H1 (cell line): ENCODE results near the gene NOX5. TPM values are rescaled to one million over a fixed set of nuclear protein-coding genes. Genes with fewer than 3 reads are reported as not detected.

ENCODE experiments used
- CTCF ChIA-PET: fragments of 300-600 bp; sonication (Branson Sonifier 250); formaldehyde crosslinking; loops from one replicate; lab custom pipeline; 2021; ENCODE audit not compliant: partially characterized antibody; lab: Charles Lee
- POLR2A ChIA-PET: fragments of 300-600 bp; sonication (Branson Sonifier 250); formaldehyde crosslinking; loops from one replicate; lab custom pipeline; 2021; ENCODE audit warnings: inconsistent platforms; ENCODE audit not compliant: partially characterized antibody; lab: Charles Lee
- DNase-seq, 2 experiments: peaks; one replicate each; pipeline versions ENCODE4 v3.0.0 to v3.0.0-alpha.2; 2010 to 2022; ENCODE audit warnings: low spot score in 2 of 2, low read depth in 1 of 2, mixed read lengths in 1 of 2
- FAIRE-seq: peaks from 2 replicates; lab custom pipeline; 2011; peaks lifted over from hg19 to GRCh38; lab: Jason Lieb, UNC
- H2AFZ ChIP-seq: 2 replicates; pipeline ENCODE4 v1.8.1; 2012; ENCODE audit warnings: low read length, inconsistent platforms
- H2AK5ac ChIP-seq: 2 replicates; pipeline ENCODE4 v1.6.1; 2013; ENCODE audit warnings: low read depth, low read length
- H2BK120ac ChIP-seq: replicated peaks from 2 replicates; pipeline ENCODE3; 2013; ENCODE audit warnings: low read depth, low read length, inconsistent platforms
- H2BK12ac ChIP-seq: 2 replicates; pipeline ENCODE4 v1.6.1; 2013; ENCODE audit warnings: low read depth, low read length
- H2BK15ac ChIP-seq: 2 replicates; pipeline ENCODE4 v1.6.1; 2013; ENCODE audit warnings: low read length
- H2BK20ac ChIP-seq: 2 replicates; pipeline ENCODE4 v1.6.1; 2013; ENCODE audit warnings: low read length
- H2BK5ac ChIP-seq: 2 replicates; pipeline ENCODE4 v1.6.1; 2013; ENCODE audit warnings: low read depth, low read length
- H3K14ac ChIP-seq: 2 replicates; pipeline ENCODE4 v1.6.1; 2013; ENCODE audit warnings: inconsistent platforms; ENCODE audit not compliant: insufficient read length
- H3K18ac ChIP-seq: 2 replicates; pipeline ENCODE4 v1.6.1; 2013; ENCODE audit warnings: low read length; ENCODE audit errors: extremely low read depth
- H3K23ac ChIP-seq: 2 replicates; pipeline ENCODE4 v1.6.1; 2013; ENCODE audit warnings: inconsistent platforms; ENCODE audit not compliant: insufficient read length
- H3K23me2 ChIP-seq: 2 replicates; pipeline ENCODE4 v1.6.1; 2013; ENCODE audit warnings: low read depth, low read length
- H3K27ac ChIP-seq: 2 replicates; pipeline ENCODE4 v1.6.1; 2011; ENCODE audit warnings: low read depth, low read length, inconsistent platforms
- H3K27me3 ChIP-seq, 4 experiments: replicated peaks in 1 of 4; 1 replicate in 1 of 4; 2 replicates in 3 of 4; pipeline versions ENCODE4 v1.6.1 to v1.8.1; 2011 to 2013; ENCODE audit warnings: low read length in 3 of 4, mild to moderate bottlenecking in 3 of 4, inconsistent platforms in 2 of 4, mixed read lengths in 2 of 4, moderate library complexity in 1 of 4; ENCODE audit not compliant: control insufficient read depth in 3 of 4, insufficient read depth in 3 of 4; ENCODE audit errors: extremely low read depth in 1 of 4
- H3K36me3 ChIP-seq, 4 experiments: 2 replicates each; pipeline versions ENCODE4 v1.6.1 to v1.8.1; 2011 to 2013; ENCODE audit warnings: mild to moderate bottlenecking in 4 of 4, low read length in 3 of 4, moderate library complexity in 2 of 4, control low read depth in 1 of 4, inconsistent platforms in 1 of 4; ENCODE audit not compliant: insufficient read depth in 4 of 4, control insufficient read depth in 2 of 4
- H3K4ac ChIP-seq: replicated peaks from 2 replicates; pipeline ENCODE3; 2013; ENCODE audit warnings: low read length, low read depth, mixed read lengths, inconsistent platforms; ENCODE audit not compliant: insufficient read length
- H3K4me1 ChIP-seq, 4 experiments: replicated peaks in 1 of 4; 1 replicate in 1 of 4; 2 replicates in 3 of 4; pipeline versions ENCODE4 v1.6.1 to v1.8.1; 2011 to 2013; ENCODE audit warnings: low read length in 3 of 4, inconsistent platforms in 2 of 4, mixed read lengths in 1 of 4; ENCODE audit not compliant: insufficient read depth in 4 of 4, control insufficient read depth in 3 of 4
- H3K4me2 ChIP-seq, 2 experiments: 2 replicates each; pipeline versions ENCODE4 v1.6.1 to v1.8.1; 2011 to 2013; ENCODE audit warnings: low read depth in 2 of 2, low read length in 2 of 2, control low read depth in 1 of 2, inconsistent platforms in 1 of 2, mild to moderate bottlenecking in 1 of 2; ENCODE audit not compliant: insufficient read depth in 1 of 2
- H3K4me3 ChIP-seq, 4 experiments: fragments of 200-600, 300-600 bp in 1 of 4; sonication (generic), shearing (Covaris generic), sonication (Bioruptor Twin) in 1 of 4; 2 replicates each; pipeline versions ENCODE4 v1.5.1 to v1.8.1; 2011 to 2016; ENCODE audit warnings: low read length in 4 of 4, low read depth in 3 of 4, control low read depth in 2 of 4, inconsistent platforms in 2 of 4, mild to moderate bottlenecking in 2 of 4, mixed read lengths in 1 of 4, moderate library complexity in 1 of 4; ENCODE audit not compliant: insufficient read depth in 2 of 4; ENCODE audit errors: extremely low read depth in 1 of 4
- H3K56ac ChIP-seq: replicated peaks from 2 replicates; pipeline ENCODE3; 2013; ENCODE audit warnings: low read depth, mild to moderate bottlenecking, mixed read lengths, low read length, inconsistent platforms; ENCODE audit not compliant: insufficient read length
- H3K79me1 ChIP-seq: 2 replicates; pipeline ENCODE4 v1.6.1; 2013; ENCODE audit warnings: low read depth, low read length, control low read depth
- H3K79me2 ChIP-seq, 2 experiments: 2 replicates each; pipeline versions ENCODE4 v1.6.1 to v1.8.1; 2012 to 2013; ENCODE audit warnings: low read length in 2 of 2, mild to moderate bottlenecking in 2 of 2, inconsistent platforms in 1 of 2; ENCODE audit not compliant: insufficient read depth in 2 of 2, control insufficient read depth in 1 of 2
- H3K9ac ChIP-seq, 4 experiments: replicated peaks in 1 of 4; 1 replicate in 1 of 4; 2 replicates in 3 of 4; pipeline versions ENCODE4 v1.6.1 to v1.8.1; 2011 to 2013; ENCODE audit warnings: low read depth in 3 of 4, low read length in 3 of 4, control low read depth in 2 of 4, mild to moderate bottlenecking in 2 of 4, moderate library complexity in 2 of 4, inconsistent platforms in 1 of 4; ENCODE audit errors: extremely low read depth in 1 of 4
- H3K9me3 ChIP-seq, 2 experiments: 2 replicates each; pipeline versions ENCODE4 v1.6.1 to v1.8.1; 2012 to 2013; ENCODE audit warnings: mild to moderate bottlenecking in 2 of 2, moderate library complexity in 2 of 2, control low read depth in 1 of 2, inconsistent platforms in 1 of 2, low read depth in 1 of 2, low read length in 1 of 2, mixed read lengths in 1 of 2; ENCODE audit not compliant: insufficient read depth in 2 of 2
- H4K20me1 ChIP-seq, 2 experiments: replicated peaks in 1 of 2; 2 replicates each; pipeline versions ENCODE3 to v1.8.1; 2011 to 2013; ENCODE audit warnings: inconsistent platforms in 2 of 2, low read length in 2 of 2, mild to moderate bottlenecking in 1 of 2; ENCODE audit not compliant: insufficient read depth in 2 of 2, control insufficient read depth in 1 of 2
- H4K5ac ChIP-seq: 2 replicates; pipeline ENCODE4 v1.6.1; 2013; ENCODE audit warnings: low read length, low read depth, mixed read lengths, inconsistent platforms; ENCODE audit not compliant: insufficient read length
- H4K8ac ChIP-seq: 2 replicates; pipeline ENCODE4 v1.8.0; 2013; ENCODE audit warnings: mild to moderate bottlenecking, moderate library complexity, low read length, inconsistent platforms; ENCODE audit not compliant: insufficient read depth; ENCODE audit errors: extremely low read depth
- H4K91ac ChIP-seq: replicated peaks from 2 replicates; pipeline ENCODE3; 2013; ENCODE audit warnings: low read length, mixed read lengths, inconsistent platforms; ENCODE audit not compliant: insufficient read length
- CEBPB ChIP-seq: IDR thresholded peaks from 2 replicates; pipeline ENCODE4 v1.6.1; 2012; ENCODE audit warnings: low read depth, low read length
- POLR2AphosphoS5 ChIP-seq: IDR thresholded peaks from 2 replicates; pipeline ENCODE4 v1.6.1; 2011; ENCODE audit warnings: low read depth, low read length
- WGBS, 2 experiments: shearing (Covaris generic) in 1 of 2; methylation state at CpG; one replicate each; pipeline versions ENCODE4 v1.1.6 to v1.1.7; 2013 to 2015; ENCODE audit warnings: low lambda C conversion rate in 2 of 2, mixed read lengths in 2 of 2, inconsistent platforms in 1 of 2, low coverage in 1 of 2, missing lambda C conversion rate in 1 of 2; ENCODE audit not compliant: insufficient replicate concordance in 2 of 2, insufficient coverage in 1 of 2, insufficient read length in 1 of 2; ENCODE audit errors: extremely low coverage in 1 of 2, missing lambda C conversion rate in 1 of 2; 5-methylcytosine and 5-hydroxymethylcytosine counted together
- polyA plus RNA-seq, 7 experiments: library from polyadenylated mRNA; depleted of rRNA in 3 of 7; stranded (reverse) in 5 of 7; unstranded in 2 of 7; fragments of >200 nt in 5 of 7; fragments of 200-250 nt in 2 of 7; gene quantifications; 1 replicate in 5 of 7; 2 replicates in 1 of 7; 4 replicates in 1 of 7; pipeline versions ENCODE4 v1.2.1 to v1.2.3, GENCODE V29; 2011 to 2013; ENCODE audit warnings: missing spikeins in 2 of 7, mixed read lengths in 2 of 7
- total RNA-seq: library from RNA; stranded (reverse); fragmentation: NEBNext Ultra II Directional; extraction: Animal tissue kit (Norgen Biotek cat#: 25700); gene quantifications from 2 replicates; pipeline ENCODE4 v1.2.1, GENCODE V29; 2021
- TF ChIP-seq, protein P1 (sequence below): IDR thresholded peaks from 2 replicates; pipeline ENCODE4 v1.6.1; 2012; ENCODE audit warnings: inconsistent platforms

The NOX5 gene
- total and polyA plus RNA-seq, 2 of the 8 experiments (the other 6 are each of a cell fraction or from before 2014, with no cell fraction given): under 0.01 TPM; not detected in 1

DNA sequence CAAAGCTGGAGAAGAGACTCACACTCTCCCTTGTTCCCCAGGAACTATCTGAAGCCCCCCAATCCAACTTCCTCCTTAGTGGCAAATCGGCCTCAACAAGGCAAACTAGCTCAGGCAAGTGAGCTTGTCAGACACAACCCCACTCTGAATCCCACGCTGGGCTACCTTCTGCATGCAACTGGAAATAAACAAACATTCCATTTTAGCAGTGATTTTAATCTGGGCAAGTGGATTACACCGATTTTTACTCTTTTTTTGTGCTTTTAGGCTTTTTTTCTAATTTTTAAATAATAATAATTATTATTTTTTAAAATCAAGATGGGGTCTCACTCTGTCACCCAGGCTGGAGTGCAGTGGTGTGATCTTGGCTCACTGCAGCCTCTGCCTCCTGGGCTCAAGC is 2.9 kb upstream of the NOX5 start:
- no peak for TF ChIP-seq CEBPB
- TF ChIP-seq, protein P1, sequence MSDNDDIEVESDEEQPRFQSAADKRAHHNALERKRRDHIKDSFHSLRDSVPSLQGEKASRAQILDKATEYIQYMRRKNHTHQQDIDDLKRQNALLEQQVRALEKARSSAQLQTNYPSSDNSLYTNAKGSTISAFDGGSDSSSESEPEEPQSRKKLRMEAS: no peak
- TF ChIP-seq POLR2AphosphoS5: no peak

More for the DNA sequence above, 2.9 kb upstream of the NOX5 start:
- 87% methylated on average over 3 of the region's 3 CpGs; no CpG with 5 or more reads in 1 of the 2 experiments for WGBS, 2 experiments
- Histone ChIP-seq H4K20me1 (no peaks in the 10 kb centered on the region), H2BK12ac (no peak overlapping the region), H3K9ac (no peak overlapping the region), H3K4me1 (no peaks in the 10 kb centered on the region), H4K8ac (no peak overlapping the region), H3K79me2 (no peaks in the 10 kb centered on the region), H3K23me2 (no peaks in the 10 kb centered on the region), H2BK5ac (no peak overlapping the region), H3K27ac (no peak overlapping the region), H2BK120ac (no peak overlapping the region), H3K18ac (no peak overlapping the region), H3K4me2 (no peak overlapping the region), H2BK15ac (no peak overlapping the region), H3K56ac (no peak overlapping the region), H4K91ac (no peak overlapping the region), H3K9me3 (peaks cover 7 to 14% of the 10 kb centered on the region in 2 experiments), H3K36me3 (peaks cover 0 to 5% (median 0%) of the 10 kb centered on the region in 4 experiments; a peak in 1 of 8 replicates), H3K23ac (no peak overlapping the region), H3K14ac (no peak overlapping the region), H2AFZ (no peak overlapping the region), H3K4ac (no peak overlapping the region), H2AK5ac (no peak overlapping the region), H4K5ac (no peak overlapping the region), H3K79me1 (no peaks in the 10 kb centered on the region), H3K27me3 (no peaks in the 10 kb centered on the region; a peak in 1 of 7 replicates), H3K4me3 (no peak overlapping the region), H2BK20ac (no peak overlapping the region)
- ChIA-PET CTCF (interaction anchor here (0.9 to 4.5 kb wide), 4 partner anchors 10 to 24 kb away, joined by 3 to 27 read pairs (median 3); no protein-coding TSS in a partner anchor), POLR2A (no interaction called here)
- DNase-seq (no peak), FAIRE-seq (no peak)
